ENCODE data around the gene RAP1GDS1.

The RAP1GDS1 gene

GRCh38 chr4:98485816-98486345 lies 224.7 kb downstream of the RAP1GDS1 start:
- DNase-seq: no peak

GRCh38 chr4:98490251-98490650 lies 229.1 kb downstream of the RAP1GDS1 start:
- DNase-seq: no peak

- DNase-seq: no peak
These were observed 230.8 kb downstream of the RAP1GDS1 start for GRCh38 chr4:98491899-98492559.

- DNase-seq: no peak
These were observed 232.1 kb downstream of the RAP1GDS1 start for GRCh38 chr4:98493296-98493695.

Data from NCI-H2081 (cell line).